PC-3 (cell line): Measurements from ENCODE around the gene RSAD2.

ENCODE experiments used
- EZH2 ChIP-seq: fragments of 300-600 bp; sonication (generic); IDR thresholded peaks from one replicate; pipeline ENCODE4 v1.6.1; 2017; ENCODE audit warnings: antibody characterized with exemption, mild to moderate bottlenecking, low read length; ENCODE audit not compliant: unreplicated experiment
- TF ChIP-seq, protein P1 (sequence below): fragments of 300-600 bp; sonication (generic); conservative IDR thresholded peaks from 2 replicates; pipeline ENCODE4 v1.5.1; 2017; ENCODE audit warnings: antibody characterized with exemption, low read depth, mild to moderate bottlenecking, low read length

DNA sequence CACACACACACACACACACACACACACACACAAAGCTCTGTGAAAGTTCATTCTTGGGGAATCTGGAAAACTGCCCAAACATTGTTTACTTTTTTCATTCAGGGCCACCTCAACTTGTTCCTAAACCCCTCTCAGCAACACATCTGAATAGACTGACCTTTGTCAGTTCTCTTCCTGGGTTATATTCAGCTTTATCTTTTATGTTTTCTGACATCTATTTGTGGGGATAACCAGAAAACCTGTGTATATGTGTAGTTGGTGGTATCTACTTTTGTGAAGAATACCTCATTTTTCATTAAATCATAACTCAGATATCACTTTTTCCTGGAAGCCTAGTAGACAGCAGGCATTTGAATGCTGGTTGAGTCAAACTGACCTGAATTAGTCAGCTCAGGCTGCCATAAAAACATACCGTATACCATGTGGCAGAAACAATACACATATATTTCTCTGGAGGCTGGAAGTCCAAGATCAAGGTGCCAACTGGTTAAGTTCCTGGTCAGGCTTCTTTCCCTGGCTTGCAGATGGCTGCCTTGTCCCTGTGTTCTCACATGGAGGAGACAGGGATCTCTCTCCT, 28.7 kb downstream of the RSAD2 start:
- TF ChIP-seq, protein P1, sequence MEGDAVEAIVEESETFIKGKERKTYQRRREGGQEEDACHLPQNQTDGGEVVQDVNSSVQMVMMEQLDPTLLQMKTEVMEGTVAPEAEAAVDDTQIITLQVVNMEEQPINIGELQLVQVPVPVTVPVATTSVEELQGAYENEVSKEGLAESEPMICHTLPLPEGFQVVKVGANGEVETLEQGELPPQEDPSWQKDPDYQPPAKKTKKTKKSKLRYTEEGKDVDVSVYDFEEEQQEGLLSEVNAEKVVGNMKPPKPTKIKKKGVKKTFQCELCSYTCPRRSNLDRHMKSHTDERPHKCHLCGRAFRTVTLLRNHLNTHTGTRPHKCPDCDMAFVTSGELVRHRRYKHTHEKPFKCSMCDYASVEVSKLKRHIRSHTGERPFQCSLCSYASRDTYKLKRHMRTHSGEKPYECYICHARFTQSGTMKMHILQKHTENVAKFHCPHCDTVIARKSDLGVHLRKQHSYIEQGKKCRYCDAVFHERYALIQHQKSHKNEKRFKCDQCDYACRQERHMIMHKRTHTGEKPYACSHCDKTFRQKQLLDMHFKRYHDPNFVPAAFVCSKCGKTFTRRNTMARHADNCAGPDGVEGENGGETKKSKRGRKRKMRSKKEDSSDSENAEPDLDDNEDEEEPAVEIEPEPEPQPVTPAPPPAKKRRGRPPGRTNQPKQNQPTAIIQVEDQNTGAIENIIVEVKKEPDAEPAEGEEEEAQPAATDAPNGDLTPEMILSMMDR: no peak
- TF ChIP-seq EZH2: no peak
